ENCODE data around the gene TADA2B.
A peak's percentile ranks its signal among the peaks of the same experiment; 100 is the strongest.

TADA2B gene

GRCh38 chr4:7041801-7042502 lies 1.2 kb upstream of the TADA2B start:
- DNase-seq, result no peak

GRCh38 chr4:7042503-7043283 lies 479 bp upstream of the TADA2B start:
- DNase-seq, result peak; percentile 95 to 97

- no peak for DNase-seq
Measured at GRCh38 chr4:7044137-7044930, 1.2 kb downstream of the TADA2B start.

GRCh38 chr4:7045553-7045952 lies 2.4 kb downstream of the TADA2B start:
- DNase-seq, result no peak

GRCh38 chr4:7045961-7046921 lies 3.1 kb downstream of the TADA2B start:
- no peak for DNase-seq

- DNase-seq, result no peak
Measured at GRCh38 chr4:7046971-7047370, 3.8 kb downstream of the TADA2B start.

- no peak for DNase-seq
Measured at GRCh38 chr4:7048642-7049041, 5.5 kb downstream of the TADA2B start.

GRCh38 chr4:7049295-7049694 lies 6.1 kb downstream of the TADA2B start:
- no peak for DNase-seq

GRCh38 chr4:7049739-7050138 lies 6.6 kb downstream of the TADA2B start:
- no peak for DNase-seq

GRCh38 chr4:7050481-7051143 lies 7.4 kb downstream of the TADA2B start:
- no peak for DNase-seq

GRCh38 chr4:7051144-7051495 lies 7.9 kb downstream of the TADA2B start:
- no peak for DNase-seq

- no peak for DNase-seq
Measured at GRCh38 chr4:7051905-7052304, 8.7 kb downstream of the TADA2B start.

- no peak for DNase-seq
Measured at GRCh38 chr4:7052313-7052712, 9.1 kb downstream of the TADA2B start.

GRCh38 chr4:7052923-7053715 lies 9.9 kb downstream of the TADA2B start:
- peak in 1 of 2 donors; percentile 53 for DNase-seq

- DNase-seq, result no peak
Measured at GRCh38 chr4:7054106-7054880, 11.1 kb downstream of the TADA2B start.

- DNase-seq, result no peak
Measured at GRCh38 chr4:7055111-7055989, 12.2 kb downstream of the TADA2B start.

GRCh38 chr4:7055990-7056325 lies 12.8 kb downstream of the TADA2B start:
- no peak for DNase-seq

GRCh38 chr4:7058792-7059191 lies 15.6 kb downstream of the TADA2B start:
- DNase-seq, result no peak

GRCh38 chr4:7059662-7060061 lies 16.5 kb downstream of the TADA2B start:
- no peak for DNase-seq
